H1 (cell line): Measurements from ENCODE around the gene WFDC12.

Experiments used
- BACH1 ChIP-seq: IDR thresholded peaks from 2 replicates; pipeline ENCODE4 v1.6.1; 2012; ENCODE audit warnings: low read length, improper control_type of control experiment
- CHD2 ChIP-seq: IDR thresholded peaks from 2 replicates; pipeline ENCODE4 v1.6.1; 2012; ENCODE audit warnings: low read length, improper control_type of control experiment
- CREB1 ChIP-seq: IDR thresholded peaks from 2 replicates; pipeline ENCODE4 v1.6.1; 2012; ENCODE audit warnings: inconsistent platforms
- EP300 ChIP-seq, 2 experiments: IDR thresholded peaks; 1 replicate in 1 of 2; 2 replicates in 1 of 2; pipeline ENCODE4 v1.6.1; 2011 to 2012; ENCODE audit warnings: low read depth in 2 of 2, low read length in 2 of 2, mild to moderate bottlenecking in 2 of 2, borderline replicate concordance in 1 of 2, inconsistent platforms in 1 of 2, moderate library complexity in 1 of 2
- GABPA ChIP-seq: IDR thresholded peaks from 2 replicates; pipeline ENCODE4 v1.6.1; 2011; ENCODE audit warnings: mild to moderate bottlenecking, low read length, moderate library complexity, borderline replicate concordance; ENCODE audit not compliant: insufficient read depth
- HDAC6 ChIP-seq: IDR thresholded peaks from one replicate; pipeline ENCODE4 v1.7.1; 2012; ENCODE audit warnings: low read depth, mild to moderate bottlenecking, inconsistent platforms, low read length, moderate library complexity
- TF ChIP-seq, protein P1 (sequence below), 3 experiments: IDR thresholded peaks; 1 replicate in 2 of 3; 2 replicates in 1 of 3; pipeline versions ENCODE4 v1.5.1 to v1.6.1; 2011; ENCODE audit warnings: low read length in 3 of 3, mild to moderate bottlenecking in 3 of 3, inconsistent platforms in 2 of 3, low read depth in 1 of 3, moderate library complexity in 1 of 3; ENCODE audit not compliant: insufficient read depth in 1 of 3; ENCODE audit errors: control extremely low read depth in 1 of 3

DNA sequence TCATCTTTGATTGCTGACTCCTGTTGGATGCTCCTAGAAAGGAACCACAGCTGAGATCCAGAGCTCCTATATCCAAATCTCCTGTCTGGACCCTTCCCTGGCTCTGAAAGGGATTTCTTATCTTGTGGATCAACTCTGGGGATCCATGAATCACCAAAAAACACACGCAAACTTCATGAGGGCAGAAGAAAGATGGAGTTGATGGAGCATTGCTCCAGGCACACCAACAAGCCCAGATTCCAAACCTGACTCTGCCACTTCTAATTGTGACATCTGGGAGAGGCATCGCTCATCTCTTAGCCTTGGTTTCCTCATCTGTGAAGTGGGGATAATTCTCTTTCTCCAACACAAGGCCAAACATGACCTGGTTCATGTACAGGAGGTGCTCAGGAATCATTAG lies 30.1 kb downstream of the WFDC12 start:
- TF ChIP-seq GABPA = no peak
- no peak for TF ChIP-seq BACH1
- TF ChIP-seq, protein P1, sequence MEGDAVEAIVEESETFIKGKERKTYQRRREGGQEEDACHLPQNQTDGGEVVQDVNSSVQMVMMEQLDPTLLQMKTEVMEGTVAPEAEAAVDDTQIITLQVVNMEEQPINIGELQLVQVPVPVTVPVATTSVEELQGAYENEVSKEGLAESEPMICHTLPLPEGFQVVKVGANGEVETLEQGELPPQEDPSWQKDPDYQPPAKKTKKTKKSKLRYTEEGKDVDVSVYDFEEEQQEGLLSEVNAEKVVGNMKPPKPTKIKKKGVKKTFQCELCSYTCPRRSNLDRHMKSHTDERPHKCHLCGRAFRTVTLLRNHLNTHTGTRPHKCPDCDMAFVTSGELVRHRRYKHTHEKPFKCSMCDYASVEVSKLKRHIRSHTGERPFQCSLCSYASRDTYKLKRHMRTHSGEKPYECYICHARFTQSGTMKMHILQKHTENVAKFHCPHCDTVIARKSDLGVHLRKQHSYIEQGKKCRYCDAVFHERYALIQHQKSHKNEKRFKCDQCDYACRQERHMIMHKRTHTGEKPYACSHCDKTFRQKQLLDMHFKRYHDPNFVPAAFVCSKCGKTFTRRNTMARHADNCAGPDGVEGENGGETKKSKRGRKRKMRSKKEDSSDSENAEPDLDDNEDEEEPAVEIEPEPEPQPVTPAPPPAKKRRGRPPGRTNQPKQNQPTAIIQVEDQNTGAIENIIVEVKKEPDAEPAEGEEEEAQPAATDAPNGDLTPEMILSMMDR (IDR thresholded peaks at IDR 0.05; ENCODE audit: control extremely low read depth in 1 of 3, insufficient read depth in 1 of 3, low read depth in 1 of 3, low read length in 3 of 3) = no peak
- TF ChIP-seq EP300 (IDR thresholded peaks at IDR 0.05; ENCODE audit: borderline replicate concordance in 1 of 2, low read depth in 2 of 2, low read length in 2 of 2) = no peak
- TF ChIP-seq HDAC6 = no peak
- TF ChIP-seq CREB1 = no peak
- no peak for TF ChIP-seq CHD2
